A673 (cell line): ENCODE results near the gene RPIA.

Experiments used
- CTCF ChIP-seq: fragments of 300-800, 200-600 bp; sonication (generic); conservative IDR thresholded peaks from 2 replicates; pipeline ENCODE4 v1.5.1; 2017; ENCODE audit warnings: low read depth, mild to moderate bottlenecking, antibody characterized with exemption, low read length, moderate library complexity, mixed read lengths
- EZH2 ChIP-seq: fragments of 200-600 bp; sonication (generic); IDR thresholded peaks from 2 replicates; pipeline ENCODE4 v1.6.1; 2017; ENCODE audit warnings: borderline replicate concordance, low read depth, mild to moderate bottlenecking, mixed read lengths, antibody characterized with exemption, low read length; ENCODE audit not compliant: poor library complexity, severe bottlenecking

GRCh38 chr2:88691339-88692183 lies at the start of gene RPIA:
- TF ChIP-seq CTCF (peak; percentile 57), EZH2 (no peak)
